Fibroblast of villous mesenchyme (primary cell): ENCODE results near the gene CCN5. TPM values are rescaled to one million over a fixed set of nuclear protein-coding genes. Genes with fewer than 3 reads are reported as not detected.

ENCODE experiments used
- DNase-seq: peaks from one replicate; pipeline ENCODE4 v3.0.0-alpha.2; 2010; ENCODE audit warnings: low read depth
- H3K4me3 ChIP-seq: 2 replicates; pipeline ENCODE4 v1.5.1; 2011; ENCODE audit warnings: low read depth, mild to moderate bottlenecking, low read length
- CTCF ChIP-seq: IDR thresholded peaks from 2 replicates; pipeline ENCODE4 v1.5.1; 2012; ENCODE audit warnings: low read depth, mild to moderate bottlenecking, low read length; ENCODE audit not compliant: insufficient read depth
- total RNA-seq: library from RNA; depleted of rRNA; stranded (reverse); fragments of >200 nt; gene quantifications from 2 replicates; pipeline ENCODE4 v1.2.3, GENCODE V29; 2012

CCN5 gene
- total RNA-seq, 1 donor = 1.7 TPM

- no peak for DNase-seq
- TF ChIP-seq CTCF = no peak
- no peak overlapping the region for H3K4me3 ChIP-seq
Measured at GRCh38 chr20:44703183-44703925, 11.8 kb upstream of the CCN5 start.

- no peak overlapping the region for H3K4me3 ChIP-seq
- no peak for TF ChIP-seq CTCF
- DNase-seq = no peak
Measured at GRCh38 chr20:44703956-44704488, 11.1 kb upstream of the CCN5 start.

GRCh38 chr20:44704551-44704971 lies 10.6 kb upstream of the CCN5 start:
- peak; percentile 68 for DNase-seq
- no peak overlapping the region for H3K4me3 ChIP-seq
- no peak for TF ChIP-seq CTCF

- H3K4me3 ChIP-seq = no peak overlapping the region
- no peak for DNase-seq
- no peak for TF ChIP-seq CTCF
Measured at GRCh38 chr20:44705364-44706094, 9.6 kb upstream of the CCN5 start.

GRCh38 chr20:44706301-44707017 lies 8.7 kb upstream of the CCN5 start:
- TF ChIP-seq CTCF = no peak
- no peak for DNase-seq

GRCh38 chr20:44707018-44707579 lies 8.1 kb upstream of the CCN5 start:
- DNase-seq = no peak
- no peak for TF ChIP-seq CTCF
- no peak overlapping the region for H3K4me3 ChIP-seq

More at GRCh38 chr20:44706301-44707017, 8.7 kb upstream of the CCN5 start:
- H3K4me3 ChIP-seq = no peak overlapping the region
